HG03442 (cell line): ENCODE results near the gene DLGAP1.
"Not testable (repeated sequence)": the region's sequence is repeated elsewhere in the genome, so short reads cannot be mapped to it uniquely, and the experiment has no call there.

Experiments
- ATAC-seq: cut with Tn5 transposase; IDR thresholded peaks from one replicate; pipeline ENCODE4 v1.9.1; 2021; ENCODE audit warnings: mild to moderate bottlenecking, moderate library complexity; ENCODE audit not compliant: unreplicated experiment

The DLGAP1 gene

DNA sequence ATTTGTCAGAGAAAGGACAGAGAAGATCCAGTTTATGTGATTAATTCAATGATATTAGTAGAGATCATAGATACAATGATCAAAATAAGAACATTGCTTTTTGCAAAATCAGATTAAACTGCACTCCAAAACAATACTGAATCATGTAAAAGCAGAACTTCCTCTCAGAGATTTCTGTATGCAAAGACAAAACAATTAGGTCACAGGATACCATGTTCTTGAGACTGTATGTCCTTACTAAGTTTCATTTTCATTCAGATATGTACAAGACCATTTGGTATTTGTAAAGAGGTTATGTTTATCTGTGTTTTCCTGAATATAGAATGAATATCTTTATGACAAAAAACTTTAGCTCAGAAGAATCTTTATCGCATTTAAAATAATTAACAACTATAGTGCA, 161.8 kb downstream of the DLGAP1 start:
- ATAC-seq, result no peak

GRCh38 chr18:4292696-4293095, 162.4 kb downstream of the DLGAP1 start:
- ATAC-seq, result no peak

DNA sequence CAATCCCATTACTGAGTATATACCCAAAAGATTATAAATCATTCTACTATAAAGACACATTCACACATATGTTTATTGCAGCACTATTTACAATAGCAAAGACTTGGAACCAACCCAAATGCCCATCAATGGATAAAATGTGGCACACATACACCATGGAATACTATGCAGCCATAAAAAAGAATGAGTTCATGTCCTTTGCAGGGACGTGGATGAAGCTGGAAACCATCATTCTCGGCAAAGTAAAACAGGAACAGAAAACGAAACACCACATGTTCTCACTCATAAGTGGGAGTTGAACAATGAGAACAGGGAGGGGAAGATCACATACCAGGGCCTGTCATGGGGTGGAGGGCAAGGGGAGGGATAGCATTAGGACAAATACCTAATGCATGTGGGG, 167.8 kb downstream of the DLGAP1 start:
- not testable (repeated sequence) for ATAC-seq

GRCh38 chr18:4286256-4286655, 168.9 kb downstream of the DLGAP1 start:
- no peak for ATAC-seq

- no peak for ATAC-seq
Observed at GRCh38 chr18:4285525-4285924, 169.6 kb downstream of the DLGAP1 start.

GRCh38 chr18:4284528-4284927, 170.6 kb downstream of the DLGAP1 start:
- no peak for ATAC-seq

- no peak for ATAC-seq
Observed at GRCh38 chr18:4283746-4284291, 171.3 kb downstream of the DLGAP1 start.

DNA sequence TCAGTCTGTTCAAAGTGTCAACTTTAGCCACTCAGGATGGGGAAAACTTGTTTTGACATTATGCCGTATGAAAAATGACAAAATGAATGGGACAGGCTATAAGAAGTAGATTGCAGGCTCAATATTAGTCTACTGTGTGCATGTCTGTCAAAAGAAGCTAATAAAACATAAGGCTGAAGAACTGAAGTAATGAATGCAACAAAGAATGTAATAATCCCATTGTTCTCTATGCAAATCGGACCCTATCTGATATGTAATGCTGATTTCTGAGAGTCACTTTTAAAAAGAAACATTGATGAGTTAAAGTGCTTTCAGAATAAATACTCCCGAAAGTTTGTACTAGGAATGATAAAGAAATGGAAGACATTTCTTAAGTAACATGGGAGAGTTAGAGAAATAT, 172.2 kb downstream of the DLGAP1 start:
- no peak for ATAC-seq

GRCh38 chr18:4276953-4277585, 178.0 kb downstream of the DLGAP1 start:
- no peak for ATAC-seq

DNA sequence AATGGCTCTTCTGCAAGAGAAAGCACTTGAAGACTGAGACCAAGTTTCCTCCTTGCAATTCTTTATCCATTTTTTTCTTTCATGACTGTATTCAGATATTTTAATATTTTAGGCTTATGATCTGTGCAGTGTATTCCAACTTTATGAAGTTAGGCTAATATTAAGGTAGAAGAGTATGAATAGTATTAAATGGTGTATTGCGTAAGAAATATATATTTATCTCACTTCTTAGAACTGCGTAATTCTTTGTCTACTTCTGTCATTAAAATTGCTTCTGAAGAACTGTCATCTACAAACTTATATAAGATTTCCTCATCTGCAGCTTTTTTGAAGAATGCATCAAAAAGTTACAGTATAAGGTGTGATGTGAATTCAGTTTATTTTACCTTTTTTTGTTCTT, 183.2 kb downstream of the DLGAP1 start:
- ATAC-seq, result no peak

GRCh38 chr18:4270988-4271387, 184.1 kb downstream of the DLGAP1 start:
- no peak for ATAC-seq

- ATAC-seq, result no peak
Observed at GRCh38 chr18:4270016-4270415, 185.1 kb downstream of the DLGAP1 start.

DNA sequence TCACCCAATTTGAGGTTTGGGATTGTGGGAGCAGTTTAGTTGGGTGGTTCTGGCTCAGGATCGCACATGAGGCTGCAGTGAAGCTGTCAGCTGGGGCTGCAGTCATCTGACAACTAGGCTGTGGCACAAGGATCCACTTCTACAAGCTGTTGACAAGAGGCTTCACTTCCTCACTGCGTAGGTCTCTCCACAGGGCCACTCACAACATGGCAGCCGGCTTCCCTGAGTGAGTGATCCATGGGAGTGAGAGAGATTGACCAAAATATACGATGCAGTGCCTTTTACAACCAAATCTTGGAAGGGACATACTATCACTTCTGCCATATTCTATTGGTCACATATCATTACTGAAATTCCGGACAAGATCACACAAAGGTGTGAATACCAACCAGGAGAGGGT, 187.5 kb downstream of the DLGAP1 start:
- ATAC-seq, result no peak

- no peak for ATAC-seq
Observed at GRCh38 chr18:4264347-4264791, 190.7 kb downstream of the DLGAP1 start.

- ATAC-seq, result no peak
Observed at GRCh38 chr18:4260107-4260506, 195.0 kb downstream of the DLGAP1 start.

DNA sequence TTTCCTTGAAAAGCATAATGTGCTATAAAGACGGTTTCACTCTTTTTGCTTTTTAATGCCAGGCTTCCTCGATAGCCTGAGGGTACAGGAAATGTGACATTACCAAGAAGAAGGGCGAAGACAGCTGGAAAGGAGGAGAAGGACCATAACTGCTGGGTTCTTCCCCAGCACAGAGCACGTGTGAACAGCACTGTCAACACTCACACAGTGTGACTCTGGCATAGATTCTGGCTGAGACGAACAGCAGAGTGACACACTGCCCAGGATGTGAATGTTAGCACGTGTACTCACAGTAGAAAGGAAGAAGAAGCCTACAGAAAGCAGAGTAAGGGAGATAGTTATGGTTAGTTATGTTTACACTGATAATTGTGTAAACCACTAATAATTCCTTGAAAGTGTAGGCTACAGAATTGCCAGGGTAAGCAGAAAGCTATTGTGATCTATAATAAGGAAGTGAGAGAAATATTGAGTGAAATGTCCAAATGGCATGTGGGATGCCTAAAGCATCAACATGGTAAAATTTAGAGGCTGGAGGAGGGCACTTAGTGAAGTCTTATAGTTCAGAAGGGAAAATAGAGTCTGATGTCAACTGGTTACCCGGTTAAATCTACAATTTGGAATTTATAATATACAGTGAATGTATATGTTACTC, 198.2 kb downstream of the DLGAP1 start:
- ATAC-seq, result no peak

- no peak for ATAC-seq
Observed at GRCh38 chr18:4254840-4255239, 200.3 kb downstream of the DLGAP1 start.

DNA sequence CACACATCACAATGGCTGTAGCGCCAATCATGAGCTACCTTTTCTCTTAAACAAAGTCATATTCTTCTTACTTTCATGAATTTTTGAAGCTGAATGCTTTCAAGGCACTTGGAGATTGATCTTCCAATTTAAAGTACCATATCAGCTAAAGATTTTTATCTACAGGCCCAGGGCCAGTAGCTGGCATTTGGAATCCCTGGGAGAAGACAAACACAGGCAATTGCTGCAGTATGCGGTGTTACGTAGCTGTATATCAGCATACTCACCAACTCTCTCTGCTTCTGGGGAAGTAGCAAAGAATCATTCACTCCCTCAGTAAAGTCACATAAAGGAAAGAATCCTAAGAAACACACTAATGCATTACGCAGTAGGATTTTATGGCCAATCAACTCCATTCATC, 202.3 kb downstream of the DLGAP1 start:
- no peak for ATAC-seq

DNA sequence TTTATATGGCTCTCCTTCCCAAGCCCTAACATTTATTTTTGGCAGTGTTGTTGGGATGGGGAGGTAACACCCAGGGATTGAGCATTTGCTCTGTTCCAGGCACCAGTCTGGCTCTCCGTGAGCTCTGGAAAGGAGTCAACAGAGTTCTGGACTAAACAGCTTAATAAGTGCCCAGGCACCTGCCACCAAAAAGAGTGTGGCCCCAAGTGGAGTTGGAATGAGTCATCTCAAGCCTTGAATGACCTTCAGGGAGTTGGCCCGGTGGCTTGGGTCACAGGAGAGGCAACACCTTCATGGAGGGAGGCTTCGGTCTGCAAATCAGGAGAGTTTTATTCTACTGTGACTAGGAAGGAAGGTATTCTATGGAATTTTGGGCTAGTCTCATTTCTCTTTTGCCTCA, 203.2 kb downstream of the DLGAP1 start:
- ATAC-seq, result no peak

- ATAC-seq, result no peak
Observed at GRCh38 chr18:4251206-4251605, 203.9 kb downstream of the DLGAP1 start.

- ATAC-seq, result no peak
Observed at GRCh38 chr18:4250141-4250540, 205.0 kb downstream of the DLGAP1 start.

DNA sequence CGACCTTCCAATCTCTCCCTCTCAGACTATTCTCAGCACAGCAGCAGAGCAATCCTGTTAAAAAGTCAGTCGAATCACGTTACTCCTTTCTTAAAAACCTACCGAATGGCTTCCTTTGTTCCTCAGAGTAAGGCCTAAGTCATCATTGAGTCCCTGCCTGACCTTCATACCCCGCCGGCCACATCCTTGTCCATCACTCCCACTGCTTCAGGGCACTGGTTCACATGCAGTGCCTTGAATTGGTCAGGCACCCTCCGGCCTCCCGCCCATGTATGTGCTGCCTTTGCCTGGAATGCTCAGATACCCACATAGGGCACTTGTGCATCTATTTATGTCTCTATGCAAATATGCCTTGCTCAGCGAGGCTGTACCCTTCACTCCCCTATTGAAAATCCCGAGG, 206.4 kb downstream of the DLGAP1 start:
- no peak for ATAC-seq

GRCh38 chr18:4246374-4246773, 208.7 kb downstream of the DLGAP1 start:
- no peak for ATAC-seq
